Measurements from ENCODE around the gene PFDN1.

Gene PFDN1

DNA sequence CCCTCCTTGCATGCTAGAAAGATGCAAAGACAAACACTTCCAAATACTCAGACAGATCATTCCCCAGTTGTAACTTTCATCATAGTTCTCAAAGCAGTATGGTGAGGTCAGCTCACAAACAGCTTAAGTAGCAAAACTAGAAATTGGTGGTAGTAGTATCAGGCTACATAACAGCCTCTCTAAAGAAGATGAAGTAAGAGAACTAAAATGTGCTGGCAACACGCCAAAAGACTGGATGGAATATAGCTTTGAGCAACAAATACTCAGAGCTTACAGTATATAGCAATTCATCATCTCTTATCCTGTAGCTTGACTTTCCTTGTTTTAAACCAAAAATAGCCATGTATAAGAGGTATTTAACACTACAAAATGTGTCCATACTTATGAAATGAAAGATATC lies 7.5 kb downstream of the PFDN1 start:
- no peak for DNase-seq

GRCh38 chr5:140294753-140295152 lies 8.1 kb downstream of the PFDN1 start:
- DNase-seq: no peak

- no peak for DNase-seq
Observed at GRCh38 chr5:140293849-140294100, 9.1 kb downstream of the PFDN1 start.

- DNase-seq: no peak
Observed at GRCh38 chr5:140293091-140293848, 9.6 kb downstream of the PFDN1 start.

DNA sequence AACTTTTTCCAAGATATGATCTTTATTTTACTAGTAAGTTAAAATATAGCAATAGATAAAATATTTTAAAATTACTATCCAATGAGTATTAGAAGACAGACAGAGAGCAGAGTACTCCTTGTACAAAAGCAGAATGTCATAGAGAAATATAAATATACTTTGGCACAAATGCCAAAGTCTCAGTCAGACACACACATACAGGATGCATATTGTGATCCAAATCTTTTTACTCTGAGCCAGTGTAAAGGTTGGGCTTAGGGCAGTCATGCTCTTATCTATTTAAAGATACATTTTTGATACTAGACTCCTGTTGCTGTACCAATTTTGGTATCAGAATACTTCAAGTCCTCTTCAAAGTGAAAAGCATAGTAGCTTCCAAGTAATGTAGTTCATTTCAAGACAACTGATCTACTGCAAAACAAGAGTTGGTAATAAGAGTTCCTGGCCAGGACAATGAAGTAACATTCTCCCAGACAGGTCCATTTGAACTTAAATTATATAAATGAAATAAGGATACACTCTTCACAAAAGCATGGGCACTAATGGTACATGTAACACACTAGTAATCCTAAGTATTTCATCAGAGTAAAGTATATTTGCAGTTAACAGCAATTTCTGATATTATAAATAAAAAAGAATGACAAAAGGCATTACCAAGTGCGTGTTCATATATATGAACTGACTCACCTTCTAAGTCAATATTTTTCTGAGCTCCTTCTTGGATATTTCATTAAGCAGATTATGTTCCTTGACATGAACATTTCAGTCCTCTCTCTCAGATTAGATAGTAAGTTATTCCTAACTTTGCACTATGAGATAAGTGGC lies 10.5 kb downstream of the PFDN1 start:
- DNase-seq: no peak

DNA sequence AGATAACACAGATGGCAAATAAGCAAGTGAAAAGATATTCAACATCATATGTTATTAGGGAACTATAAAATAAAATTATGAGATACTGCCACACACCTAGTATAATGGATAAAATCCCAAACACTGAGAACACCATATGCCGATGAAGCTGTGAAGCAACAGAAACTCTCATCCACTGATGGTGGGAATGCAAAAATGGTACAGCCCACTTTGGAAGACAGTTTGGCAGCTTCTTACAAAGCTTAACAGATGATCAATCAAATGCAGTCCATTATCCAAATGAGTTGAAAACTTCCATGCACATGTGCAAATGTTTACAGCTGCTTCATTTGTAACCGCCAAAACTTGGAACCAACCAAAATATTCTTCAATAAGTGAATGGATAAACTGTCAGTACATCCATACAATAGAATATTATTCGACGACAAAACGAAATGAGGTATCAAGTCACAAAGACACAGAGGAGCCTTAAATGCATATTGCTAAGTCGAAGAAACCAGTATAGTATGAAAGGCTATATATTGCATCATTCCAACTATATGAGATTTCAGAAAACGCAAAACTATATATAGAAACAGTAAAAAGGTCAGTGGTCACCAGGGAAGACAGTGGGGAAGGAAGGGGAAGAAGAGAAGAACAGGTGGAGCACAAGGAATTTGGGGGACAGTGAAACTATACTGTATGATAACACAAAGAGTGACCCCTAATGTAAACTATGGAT lies 14.9 kb downstream of the PFDN1 start:
- no peak for DNase-seq

DNA sequence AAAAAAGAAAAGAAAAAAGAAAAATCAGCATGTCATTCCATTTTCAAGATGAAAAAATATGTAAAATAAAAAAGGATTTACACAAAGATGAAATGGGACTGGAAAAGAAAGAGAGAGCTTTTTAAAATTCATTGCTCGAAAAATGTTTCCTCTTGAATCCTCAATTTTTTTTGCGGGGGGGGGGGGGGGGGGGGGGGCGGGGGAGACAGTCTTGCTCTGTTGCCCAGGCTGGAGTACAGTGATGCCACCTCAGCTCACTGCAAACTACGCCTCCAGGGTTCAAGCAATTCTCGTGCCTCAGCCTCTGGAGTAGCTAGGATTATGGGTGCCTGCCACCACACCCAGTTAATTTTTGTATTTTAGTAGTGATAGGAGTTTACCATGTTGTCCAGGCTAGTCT lies 16.5 kb downstream of the PFDN1 start:
- DNase-seq: no peak

DNA sequence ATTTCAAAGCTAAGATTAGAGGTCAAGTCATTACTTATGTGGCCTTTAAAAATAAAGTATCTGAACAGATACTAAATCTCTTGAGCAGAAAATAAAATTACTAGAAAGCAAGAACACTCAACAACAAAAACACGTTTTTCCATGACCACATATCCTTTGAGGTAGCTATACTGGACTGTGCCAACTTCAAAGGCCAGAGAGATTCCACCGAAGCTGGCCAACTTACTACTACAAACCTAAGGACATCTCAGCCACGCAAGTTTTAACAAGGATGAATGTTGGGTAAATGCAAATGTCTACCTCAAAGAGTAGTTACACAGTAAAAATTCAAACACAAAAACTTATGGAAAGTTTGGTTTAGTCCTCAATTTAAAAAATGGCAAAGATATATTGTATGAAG lies 18.9 kb downstream of the PFDN1 start:
- no peak for DNase-seq

GRCh38 chr5:140282266-140282665 lies 20.6 kb downstream of the PFDN1 start:
- no peak for DNase-seq

GRCh38 chr5:140275837-140276236 lies 27.1 kb downstream of the PFDN1 start:
- no peak for DNase-seq

- no peak for DNase-seq
Observed at GRCh38 chr5:140273401-140273877, 29.5 kb downstream of the PFDN1 start.

- DNase-seq: no peak
Observed at GRCh38 chr5:140270008-140270407, 32.9 kb downstream of the PFDN1 start.

DNA sequence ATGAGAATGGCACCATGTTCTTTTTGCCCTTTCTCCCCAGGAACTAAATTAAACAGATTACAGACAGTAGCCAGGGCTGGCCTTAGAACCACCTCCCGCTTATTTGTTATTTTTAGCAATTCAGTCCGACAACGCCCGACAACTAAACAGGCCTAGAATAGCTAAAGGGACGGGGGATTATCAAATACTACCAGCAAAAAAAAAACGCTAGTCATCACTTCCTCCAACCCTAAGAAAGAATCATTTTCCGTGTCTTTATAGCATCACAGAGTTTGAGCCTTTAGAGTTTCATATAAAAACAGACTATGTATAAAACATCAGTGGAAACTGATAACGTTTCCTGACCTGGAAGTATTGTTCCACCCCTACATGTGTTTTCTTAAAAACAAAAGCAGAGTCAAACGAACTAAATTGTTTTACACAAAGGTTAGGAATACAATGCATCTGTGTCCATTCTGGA lies 35.3 kb downstream of the PFDN1 start:
- DNase-seq: no peak

- no peak for DNase-seq
Observed at GRCh38 chr5:140267201-140267540, 35.7 kb downstream of the PFDN1 start.

DNA sequence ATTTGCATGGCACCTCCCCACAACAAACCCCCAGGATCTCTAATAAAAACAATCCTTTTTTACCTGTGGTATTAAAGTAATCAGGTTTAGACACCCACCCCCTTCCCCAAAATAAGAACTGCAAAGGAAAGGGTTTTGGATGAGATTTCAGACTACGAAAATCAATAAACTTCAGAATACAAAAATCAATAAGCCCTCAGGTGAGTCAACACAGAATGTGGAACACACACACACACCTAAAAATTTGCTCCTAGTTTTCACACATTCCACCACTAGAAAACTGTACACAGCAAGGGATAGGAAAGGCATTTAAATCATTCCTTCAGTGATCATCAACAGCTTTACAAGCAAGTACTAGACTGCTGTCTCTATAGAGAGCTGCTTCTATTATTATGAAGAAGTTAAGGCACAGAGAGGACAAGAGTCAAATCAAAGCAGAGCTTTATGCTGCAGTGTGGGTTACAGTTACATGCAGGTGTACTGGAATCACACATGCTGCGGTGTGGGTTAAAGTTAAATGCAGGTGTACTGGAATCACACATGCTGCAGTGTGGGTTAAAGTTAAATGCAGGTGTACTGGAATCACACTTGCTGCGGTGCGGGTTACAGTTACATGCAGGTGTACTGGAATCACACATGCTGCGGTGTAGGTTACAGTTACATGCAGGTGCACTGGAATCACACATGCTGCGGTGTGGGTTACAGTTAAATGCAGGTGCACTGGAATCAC lies 36.3 kb downstream of the PFDN1 start:
- no peak for DNase-seq

GRCh38 chr5:140265845-140266244 lies 37.1 kb downstream of the PFDN1 start:
- no peak for DNase-seq

DNA sequence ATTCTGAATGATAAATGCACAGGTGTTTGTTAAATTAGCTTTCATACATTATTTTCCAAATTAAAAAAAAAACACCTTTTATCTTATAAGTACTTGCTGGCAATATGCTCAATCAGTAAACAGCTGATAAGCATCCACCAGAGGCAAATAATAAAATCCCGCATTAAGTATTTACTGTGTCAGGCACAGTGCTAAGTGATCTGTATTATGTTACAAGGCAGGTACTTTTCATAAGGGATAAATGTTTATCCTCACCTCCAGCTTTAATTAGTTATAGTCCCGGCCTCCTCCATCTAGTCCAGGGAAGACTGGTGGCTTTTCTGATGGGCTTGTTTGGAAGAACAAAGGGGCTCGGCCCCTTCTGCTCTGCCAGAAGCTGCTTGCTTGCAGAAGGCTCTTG lies 40.1 kb downstream of the PFDN1 start:
- DNase-seq: no peak

DNA sequence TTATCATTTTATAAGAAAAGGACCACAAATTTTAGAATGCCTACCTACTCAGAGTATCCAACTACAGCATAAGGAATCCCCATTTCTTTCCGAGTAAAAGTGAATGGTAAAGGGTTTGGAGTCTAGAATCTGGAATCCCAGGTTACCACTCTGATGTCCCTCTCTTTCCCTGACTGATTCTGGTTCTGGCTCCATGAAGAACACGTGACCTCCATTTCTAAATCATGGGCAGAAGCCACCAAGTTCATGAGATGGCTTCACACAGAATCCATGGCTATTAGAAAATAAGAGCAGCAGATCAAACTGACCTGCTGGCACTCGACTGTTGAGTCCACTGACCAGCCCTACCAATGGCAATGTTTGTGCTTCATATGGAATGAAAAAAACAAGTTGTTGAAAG lies 40.7 kb downstream of the PFDN1 start:
- DNase-seq: no peak

DNA sequence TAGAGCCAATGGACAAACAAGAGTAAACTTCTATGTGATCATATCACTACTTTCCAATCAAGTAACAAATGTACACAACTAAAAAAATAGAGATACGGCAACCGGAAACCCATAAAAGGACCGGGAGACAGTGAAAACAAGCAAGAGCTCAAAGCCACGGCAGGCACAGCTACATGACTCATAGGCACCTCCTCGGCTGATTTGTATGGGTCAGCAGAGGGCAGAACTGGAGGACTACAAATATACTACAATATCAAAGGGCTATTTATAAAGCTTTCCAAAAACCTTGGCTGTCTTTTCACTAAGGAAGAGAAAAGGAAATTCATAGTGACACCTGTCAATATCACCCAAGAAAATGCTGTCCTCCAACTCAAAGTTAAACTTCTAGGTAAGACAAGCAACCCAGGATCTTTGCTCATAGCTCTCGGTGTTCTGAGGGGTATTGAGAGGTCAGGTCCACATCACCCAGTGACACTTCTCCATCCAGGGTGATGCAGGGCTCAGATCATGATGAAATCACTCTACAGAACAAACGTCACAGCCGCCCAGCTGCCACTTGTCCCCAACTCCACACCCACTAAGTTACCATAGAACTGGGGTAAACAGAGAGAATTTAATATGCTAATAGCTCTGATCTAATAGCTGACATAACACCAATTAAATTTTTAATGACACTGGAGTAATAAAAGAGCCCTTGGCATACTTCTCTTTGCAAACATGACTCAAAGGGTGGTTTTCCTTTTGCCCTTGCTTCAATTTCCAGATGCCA lies 41.3 kb downstream of the PFDN1 start:
- peak; percentile 40 for DNase-seq

- no peak for DNase-seq
Observed at GRCh38 chr5:140260089-140260656, 42.7 kb downstream of the PFDN1 start.

DNA sequence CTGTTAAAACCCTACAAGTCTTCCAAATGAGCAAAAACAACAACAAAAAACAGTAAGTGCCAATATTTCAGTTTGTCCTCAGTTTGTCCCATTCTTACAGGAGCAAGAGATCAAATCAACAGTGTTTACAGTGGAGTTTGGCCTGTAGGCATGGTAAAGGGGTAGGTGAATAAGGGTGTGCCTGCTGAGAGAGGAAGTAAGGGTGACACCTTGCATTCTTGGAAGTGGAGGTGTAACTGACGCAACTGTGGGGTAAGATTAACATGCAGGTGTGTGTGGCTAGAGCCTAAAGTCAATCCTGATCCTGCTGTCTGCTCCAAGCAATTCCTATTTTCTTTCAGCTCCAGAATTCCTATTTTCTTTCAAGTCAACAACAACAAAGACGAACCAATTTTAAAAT lies 43.4 kb downstream of the PFDN1 start:
- DNase-seq: no peak

DNA sequence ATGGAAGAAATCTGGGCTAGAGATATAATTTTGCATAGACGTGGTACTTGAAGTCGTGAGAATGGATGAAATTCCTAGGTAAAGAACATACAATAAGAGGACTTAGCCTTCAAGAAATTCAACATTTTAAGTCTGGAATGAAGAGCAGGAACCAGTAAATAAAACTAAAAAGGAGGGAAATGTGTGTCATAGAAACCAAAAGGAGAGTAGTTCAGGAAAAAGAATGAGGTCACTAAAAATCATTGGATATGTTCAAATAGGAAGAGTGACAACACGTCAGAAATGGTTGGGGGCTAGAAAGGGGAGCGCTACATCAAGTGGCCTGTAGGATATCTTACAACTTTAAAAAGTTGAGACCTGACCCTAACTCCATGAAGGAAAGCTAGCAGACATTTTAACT lies 44.0 kb downstream of the PFDN1 start:
- DNase-seq: no peak

Data from DMS79 (cell line).